HG02759 (cell line): ENCODE data around the gene ZMYND8.
A peak's percentile ranks its signal among the peaks of the same experiment; 100 is the strongest.
"Not testable (repeated sequence)": the region's sequence is repeated elsewhere in the genome, so short reads cannot be mapped to it uniquely, and the experiment has no call there.

Source experiments
- ATAC-seq: cut with Tn5 transposase; IDR thresholded peaks from one replicate; pipeline ENCODE4 v1.9.1; 2021; ENCODE audit warnings: mild to moderate bottlenecking, moderate library complexity; ENCODE audit not compliant: unreplicated experiment

ZMYND8 gene

GRCh38 chr20:47290666-47291430 lies 65.7 kb downstream of the ZMYND8 start:
- no peak for ATAC-seq

GRCh38 chr20:47290008-47290407 lies 66.5 kb downstream of the ZMYND8 start:
- ATAC-seq, result no peak

GRCh38 chr20:47289096-47289495 lies 67.4 kb downstream of the ZMYND8 start:
- ATAC-seq, result no peak

- not testable (repeated sequence) for ATAC-seq
Measured at GRCh38 chr20:47288530-47288929, 68.0 kb downstream of the ZMYND8 start.

DNA sequence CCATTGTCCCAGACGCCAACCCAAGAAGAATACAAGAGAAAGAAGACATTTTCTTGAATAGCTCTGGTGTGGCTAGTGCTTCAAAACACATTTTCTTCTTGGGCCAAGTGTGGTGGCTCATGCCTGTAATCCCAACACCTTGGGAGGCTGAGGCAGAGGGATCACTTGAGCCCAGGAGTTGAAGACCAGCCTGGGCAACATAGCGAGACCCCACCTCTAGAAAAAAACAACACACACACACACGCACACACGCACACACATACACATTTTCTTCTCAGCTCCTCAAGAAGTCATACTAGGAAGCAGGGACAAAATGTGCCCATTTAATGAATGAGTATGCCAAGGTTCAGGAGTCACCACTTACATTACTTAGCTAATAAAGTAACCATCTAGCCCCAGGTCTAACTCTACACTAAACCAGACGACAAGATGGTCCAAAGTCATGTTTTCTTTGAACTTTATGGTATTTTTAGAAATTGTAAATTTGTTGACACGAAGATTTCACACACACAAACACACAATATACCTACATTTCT lies 68.8 kb downstream of the ZMYND8 start:
- ATAC-seq, result no peak

DNA sequence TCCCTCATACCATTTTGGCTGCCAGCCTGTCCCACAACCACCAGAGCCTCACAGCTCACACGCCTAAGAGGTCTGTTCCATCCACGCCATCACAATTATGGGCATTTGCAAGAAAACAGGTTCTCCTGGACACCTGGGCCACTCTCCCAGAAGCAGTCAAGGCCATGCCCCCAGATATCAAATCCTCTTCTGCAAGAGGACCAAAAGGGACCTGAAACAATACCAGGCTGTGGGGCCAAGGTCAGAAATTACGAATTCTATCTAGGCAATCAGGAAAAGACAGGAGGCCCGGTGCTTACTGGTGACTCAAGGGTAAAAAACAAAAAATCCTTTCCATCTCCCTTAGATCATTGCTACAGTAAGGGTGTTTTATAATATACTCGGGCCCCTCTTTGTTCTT lies 69.8 kb downstream of the ZMYND8 start:
- ATAC-seq, result no peak

- no peak for ATAC-seq
Measured at GRCh38 chr20:47285189-47285588, 71.3 kb downstream of the ZMYND8 start.

DNA sequence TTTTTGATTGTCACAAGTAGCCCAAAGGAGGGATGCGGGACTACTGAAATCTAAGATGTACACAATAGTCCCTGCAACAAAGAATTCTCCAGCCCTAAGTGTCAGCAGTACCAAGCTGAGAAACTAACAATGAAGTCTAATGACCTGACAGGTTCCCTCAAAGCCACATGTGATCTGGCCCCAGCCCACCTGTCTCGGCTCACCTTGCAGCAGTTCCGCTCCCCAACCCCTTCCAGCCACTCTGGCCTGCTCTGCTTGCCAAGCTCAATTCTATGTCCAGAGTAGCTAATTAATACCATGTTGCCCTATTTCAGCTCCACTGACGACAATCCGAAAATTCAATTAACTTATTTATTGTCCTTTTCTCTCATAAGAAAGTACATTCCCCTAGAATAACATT lies 72.1 kb downstream of the ZMYND8 start:
- ATAC-seq, result no peak

GRCh38 chr20:47283411-47283810 lies 73.1 kb downstream of the ZMYND8 start:
- no peak for ATAC-seq

DNA sequence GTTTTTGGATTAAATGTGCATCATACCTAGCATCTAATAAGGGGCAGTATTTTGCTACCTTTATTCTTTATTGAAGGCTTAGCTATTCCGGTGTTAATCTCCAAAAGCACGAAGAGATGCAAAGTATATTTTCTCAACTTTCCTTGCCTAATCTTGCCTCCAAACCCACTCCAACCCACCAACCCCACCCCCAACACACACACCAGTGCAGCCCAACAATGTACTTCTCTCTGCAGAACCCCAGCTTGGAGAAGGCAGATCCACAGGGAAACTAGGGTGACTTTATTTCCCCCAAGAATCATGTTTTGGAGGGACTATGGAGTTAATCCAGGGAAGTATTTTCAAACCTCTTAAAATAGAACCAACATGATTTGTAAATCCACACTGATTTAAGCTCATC lies 73.6 kb downstream of the ZMYND8 start:
- ATAC-seq, result no peak

DNA sequence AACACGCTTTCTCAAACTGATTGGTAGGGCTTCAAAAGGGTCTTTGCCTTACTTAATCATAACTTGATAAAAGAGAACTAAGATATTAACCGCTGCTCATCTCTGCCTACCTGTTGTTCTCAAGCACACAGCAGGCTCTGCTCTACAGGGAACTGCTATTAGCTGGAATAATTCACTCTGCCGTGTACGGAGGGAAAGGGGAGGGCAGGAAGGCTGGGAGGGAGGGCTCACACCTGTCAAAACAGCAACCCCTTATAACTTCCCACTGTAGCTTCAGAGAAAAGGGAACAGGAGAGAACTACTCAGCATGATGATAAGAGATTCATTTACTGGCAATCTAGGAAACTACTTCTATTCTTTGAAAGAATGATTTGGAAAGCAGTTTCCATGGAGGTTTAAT lies 75.1 kb downstream of the ZMYND8 start:
- ATAC-seq, result no peak

GRCh38 chr20:47280668-47281067 lies 75.8 kb downstream of the ZMYND8 start:
- ATAC-seq, result no peak

- no peak for ATAC-seq
Measured at GRCh38 chr20:47280228-47280627, 76.3 kb downstream of the ZMYND8 start.

DNA sequence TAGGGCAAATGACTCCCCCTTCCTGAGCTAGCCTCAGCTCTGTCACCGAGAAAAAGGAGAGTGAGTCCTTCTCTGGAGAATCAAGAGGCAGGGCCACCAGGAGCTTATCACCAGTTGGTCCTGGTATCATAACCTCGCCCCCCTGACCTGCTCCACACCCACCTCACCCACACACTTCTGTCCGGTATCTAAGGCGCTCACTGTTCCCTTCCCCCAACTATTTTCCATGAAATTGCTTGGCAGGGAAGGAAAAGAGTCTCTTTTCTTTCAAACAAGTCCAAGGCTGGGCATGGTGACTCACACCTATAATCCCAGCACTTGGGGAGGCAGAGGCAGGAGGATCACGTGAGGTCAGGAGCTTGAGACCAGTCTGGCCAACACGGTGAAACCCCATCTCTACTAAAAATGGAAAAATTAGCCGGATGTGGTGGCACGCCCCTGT lies 77.6 kb downstream of the ZMYND8 start:
- ATAC-seq, result no peak

- not testable (repeated sequence) for ATAC-seq
Measured at GRCh38 chr20:47277535-47277872, 79.0 kb downstream of the ZMYND8 start.

GRCh38 chr20:47276851-47277534 lies 79.5 kb downstream of the ZMYND8 start:
- no peak for ATAC-seq

- ATAC-seq, result no peak
Measured at GRCh38 chr20:47276251-47276650, 80.2 kb downstream of the ZMYND8 start.

GRCh38 chr20:47275548-47275947 lies 81.0 kb downstream of the ZMYND8 start:
- ATAC-seq, result no peak

DNA sequence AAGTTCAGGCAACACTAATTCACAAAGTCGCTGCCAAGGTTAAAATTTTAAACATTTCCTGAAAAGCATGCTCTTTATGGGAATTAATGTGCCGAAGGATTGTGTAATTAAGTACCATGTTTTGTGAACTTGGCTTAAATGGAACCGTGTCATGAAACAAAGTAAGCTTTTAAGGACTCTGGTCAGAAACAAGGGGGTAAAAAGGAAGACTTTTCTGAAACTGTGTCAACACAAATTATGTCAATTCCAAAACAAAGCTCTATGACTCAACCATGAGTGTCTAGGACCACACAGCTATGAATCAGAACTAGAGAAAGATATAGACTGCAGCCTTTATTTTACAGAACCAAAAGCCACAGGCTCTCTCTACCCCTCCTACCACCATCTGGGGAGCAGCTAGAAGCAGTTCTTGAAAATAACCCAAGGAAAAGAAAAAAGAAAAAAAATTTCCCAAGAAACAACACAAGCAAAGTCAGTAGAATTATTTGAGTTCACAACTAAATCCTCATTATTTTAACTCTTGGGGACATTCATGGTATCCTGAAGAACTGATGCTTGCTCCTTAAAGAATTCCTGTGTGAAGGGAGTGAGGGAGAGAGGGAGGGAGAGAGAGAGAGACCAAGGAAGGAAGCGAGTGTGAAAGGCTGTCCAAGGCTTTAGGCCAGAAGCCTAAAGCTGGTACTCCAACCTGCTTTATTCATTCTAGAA lies 81.9 kb downstream of the ZMYND8 start:
- peak; percentile 91 for ATAC-seq

DNA sequence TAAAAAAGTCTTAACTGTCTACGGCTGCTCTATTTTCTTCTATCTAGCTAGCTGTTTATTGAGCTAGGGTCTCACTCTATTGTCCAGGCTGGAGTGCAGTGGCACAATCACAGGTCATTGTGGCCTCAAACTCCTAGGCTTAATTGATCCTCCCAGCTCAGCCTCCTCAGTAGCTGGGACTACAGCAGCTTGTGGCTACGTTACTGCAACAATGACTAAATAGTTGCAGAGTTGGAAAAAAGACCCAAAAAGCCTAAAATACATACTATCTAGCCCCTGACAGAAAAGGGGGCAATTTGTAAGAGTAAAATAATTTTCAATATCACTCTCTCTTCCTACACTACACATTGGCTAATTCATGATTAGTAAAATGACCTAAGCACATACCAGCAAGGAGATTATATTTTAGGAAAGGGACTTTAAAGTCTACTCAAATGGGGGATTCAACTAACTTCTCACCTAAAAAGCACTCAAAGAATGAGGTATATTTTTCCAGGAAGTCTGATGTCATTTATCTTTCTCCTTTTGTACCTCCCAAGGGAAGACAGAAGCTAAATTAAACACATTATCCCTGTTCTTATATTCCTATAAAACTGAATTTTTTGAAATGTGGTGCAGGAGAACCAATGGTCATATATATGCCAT lies 82.8 kb downstream of the ZMYND8 start:
- ATAC-seq, result no peak

- no peak for ATAC-seq
Measured at GRCh38 chr20:47272893-47273590, 83.5 kb downstream of the ZMYND8 start.
